WI38 (cell line): ENCODE results near the gene OR4D5.

ENCODE experiments used
- H3K4me3 ChIP-seq: 2 replicates; pipeline ENCODE4 v1.5.1; 2011; ENCODE audit warnings: low read depth, mild to moderate bottlenecking, control low read depth, low read length
- TF ChIP-seq, protein P1 (sequence below): IDR thresholded peaks from 2 replicates; pipeline ENCODE4 v1.5.1; 2012; ENCODE audit warnings: low read depth, mild to moderate bottlenecking, control low read depth, low read length

The OR4D5 gene

DNA sequence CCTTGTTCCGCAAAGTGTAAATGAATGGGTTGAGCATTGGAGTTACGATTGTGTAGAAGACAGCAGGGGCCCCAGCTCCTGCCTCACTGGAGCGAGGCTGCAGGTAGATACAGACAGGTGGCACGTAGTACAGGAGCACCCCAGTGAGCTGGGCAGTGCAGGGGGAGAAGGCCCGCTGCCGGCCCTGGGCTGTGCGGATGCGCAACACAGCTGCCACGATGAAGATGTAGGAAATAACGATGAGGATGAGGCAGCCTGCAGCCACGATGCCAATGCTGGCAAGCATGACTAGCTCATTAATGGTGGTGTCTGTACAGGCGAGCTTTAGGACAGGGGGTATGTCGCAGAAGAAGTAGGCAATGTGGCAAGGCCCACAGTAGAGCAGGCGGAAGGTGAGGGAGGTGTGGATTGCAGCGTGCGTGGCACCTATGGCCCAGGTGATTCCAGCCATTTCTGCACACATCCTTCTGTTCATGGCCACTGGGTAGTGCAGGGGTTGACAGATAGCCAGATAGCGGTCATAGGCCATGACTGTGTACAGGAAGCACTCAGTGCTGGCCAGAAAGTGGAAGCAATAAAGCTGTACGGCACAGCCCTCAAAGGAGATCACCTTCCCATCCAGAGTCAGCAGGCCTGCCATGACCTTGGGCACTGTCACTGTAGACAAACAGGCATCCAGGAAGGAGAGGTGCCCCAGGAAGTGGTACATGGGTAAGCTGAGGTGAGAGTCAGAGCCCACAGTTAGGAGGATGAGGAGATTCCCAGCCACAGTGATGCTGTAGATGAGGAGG, 37.5 kb downstream of the OR4D5 start:
- H3K4me3 ChIP-seq, result no peak overlapping the region
- TF ChIP-seq, protein P1, sequence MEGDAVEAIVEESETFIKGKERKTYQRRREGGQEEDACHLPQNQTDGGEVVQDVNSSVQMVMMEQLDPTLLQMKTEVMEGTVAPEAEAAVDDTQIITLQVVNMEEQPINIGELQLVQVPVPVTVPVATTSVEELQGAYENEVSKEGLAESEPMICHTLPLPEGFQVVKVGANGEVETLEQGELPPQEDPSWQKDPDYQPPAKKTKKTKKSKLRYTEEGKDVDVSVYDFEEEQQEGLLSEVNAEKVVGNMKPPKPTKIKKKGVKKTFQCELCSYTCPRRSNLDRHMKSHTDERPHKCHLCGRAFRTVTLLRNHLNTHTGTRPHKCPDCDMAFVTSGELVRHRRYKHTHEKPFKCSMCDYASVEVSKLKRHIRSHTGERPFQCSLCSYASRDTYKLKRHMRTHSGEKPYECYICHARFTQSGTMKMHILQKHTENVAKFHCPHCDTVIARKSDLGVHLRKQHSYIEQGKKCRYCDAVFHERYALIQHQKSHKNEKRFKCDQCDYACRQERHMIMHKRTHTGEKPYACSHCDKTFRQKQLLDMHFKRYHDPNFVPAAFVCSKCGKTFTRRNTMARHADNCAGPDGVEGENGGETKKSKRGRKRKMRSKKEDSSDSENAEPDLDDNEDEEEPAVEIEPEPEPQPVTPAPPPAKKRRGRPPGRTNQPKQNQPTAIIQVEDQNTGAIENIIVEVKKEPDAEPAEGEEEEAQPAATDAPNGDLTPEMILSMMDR, result no peak

DNA sequence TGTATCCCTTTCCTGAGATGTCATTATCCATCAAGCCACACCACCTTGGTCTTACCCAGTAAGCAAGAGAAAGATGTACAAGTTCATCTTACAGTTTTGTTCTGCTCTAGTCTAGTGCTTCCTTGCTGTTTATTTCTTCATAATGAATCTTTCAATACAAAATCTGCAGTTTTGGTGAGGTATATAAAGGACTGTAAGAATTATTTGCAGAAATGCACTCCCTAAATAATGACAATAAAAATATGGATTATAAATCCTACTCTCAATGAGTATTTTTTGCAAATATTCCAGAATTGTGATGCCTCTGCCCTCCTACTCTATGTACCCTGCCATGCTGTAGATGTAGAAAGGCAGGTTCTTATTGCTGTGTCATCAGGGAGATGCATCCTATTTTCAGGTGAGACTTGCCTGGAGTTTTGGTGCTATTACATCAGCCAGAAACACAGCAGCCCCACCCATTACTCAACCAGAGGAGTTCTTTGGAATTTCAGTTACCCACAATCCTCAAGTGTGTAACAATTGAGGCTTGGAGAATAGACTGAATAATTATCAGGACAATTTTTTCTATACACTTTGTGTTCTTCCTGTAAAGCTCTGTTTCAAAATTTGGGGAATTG, 38.4 kb downstream of the OR4D5 start, which contains the start of gene OR10S1:
Gene OR10S1 (minus strand): TSS at position 51 of the 617 bp plus-strand sequence. CDS start 117 bp downstream, outside the sequence.
- TF ChIP-seq, protein P1, result no peak
- H3K4me3 ChIP-seq, result no peak within 1 kb of the TSS

DNA sequence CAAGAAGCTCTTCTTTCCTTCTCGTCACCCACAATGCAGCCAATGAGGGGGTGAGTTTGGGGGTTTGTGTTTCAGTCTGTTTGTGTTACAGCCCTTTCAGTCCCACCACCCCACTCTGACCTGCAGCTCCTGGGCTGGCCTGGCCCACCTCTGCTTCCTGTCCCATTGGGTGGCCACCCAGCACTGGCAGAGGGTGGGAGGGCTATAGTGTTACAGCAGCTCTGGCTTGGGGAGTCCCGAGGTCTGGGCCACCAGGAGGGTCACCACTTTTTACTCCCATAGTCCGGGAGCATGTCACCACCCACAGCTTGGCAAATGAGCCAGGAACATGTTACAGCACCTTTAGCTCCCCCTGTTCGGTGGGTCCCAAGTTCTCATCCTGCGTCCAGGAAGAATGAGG, 39.9 kb downstream of the OR4D5 start:
- TF ChIP-seq, protein P1, result no peak
- H3K4me3 ChIP-seq, result no peak overlapping the region
